22Rv1 (cell line): ENCODE results near the gene AMMECR1L.

ENCODE experiments used
- H3K27ac ChIP-seq: fragments of 450-650 bp; 2 replicates; pipeline ENCODE4 v1.5.1; 2017
- CTCF ChIP-seq: fragments of 450-650 bp; IDR thresholded peaks from 2 replicates; pipeline ENCODE4 v1.5.1; 2017; ENCODE audit warnings: mild to moderate bottlenecking
- ZFX ChIP-seq: fragments of 450-650 bp; IDR thresholded peaks from 2 replicates; pipeline ENCODE4 v1.6.1; 2017; ENCODE audit warnings: antibody characterized with exemption, borderline replicate concordance

AMMECR1L gene

GRCh38 chr2:127885780-127886592 lies at the start of gene AMMECR1L:
TSS of gene AMMECR1L (minus strand) at chr2:127885956. CDS start at chr2:127874234, 11,722 bp downstream.
- peak within 1 kb of the TSS; percentile 74 for H3K27ac ChIP-seq

- TF ChIP-seq CTCF (no peak), ZFX (no peak)
- H3K27ac ChIP-seq, result no peak overlapping the region
These were observed 49.6 kb upstream of the AMMECR1L start for GRCh38 chr2:127935337-127935736.

- TF ChIP-seq ZFX, result no peak
- TF ChIP-seq CTCF, result no peak
- no peak overlapping the region for H3K27ac ChIP-seq
These were observed 46.6 kb upstream of the AMMECR1L start for GRCh38 chr2:127932199-127932876.

- H3K27ac ChIP-seq, result no peak overlapping the region
- TF ChIP-seq ZFX (no peak), CTCF (no peak)
These were observed 43.7 kb upstream of the AMMECR1L start for GRCh38 chr2:127929449-127929848.

GRCh38 chr2:127927384-127927783 lies 41.6 kb upstream of the AMMECR1L start:
- no peak for TF ChIP-seq ZFX
- TF ChIP-seq CTCF, result no peak

GRCh38 chr2:127917916-127918315 lies 32.2 kb upstream of the AMMECR1L start:
- H3K27ac ChIP-seq, result no peak overlapping the region
- TF ChIP-seq ZFX, result no peak

More at GRCh38 chr2:127927384-127927783, 41.6 kb upstream of the AMMECR1L start:
- no peak overlapping the region for H3K27ac ChIP-seq

- H3K27ac ChIP-seq, result no peak overlapping the region
- no peak for TF ChIP-seq ZFX
- no peak for TF ChIP-seq CTCF
These were observed 28.2 kb upstream of the AMMECR1L start for GRCh38 chr2:127913808-127914457.

GRCh38 chr2:127911737-127912136 lies 26.0 kb upstream of the AMMECR1L start:
- TF ChIP-seq ZFX (no peak), CTCF (no peak)
- H3K27ac ChIP-seq, result no peak overlapping the region
